AG09319 (cell line): ENCODE results near the gene ZNF219.

Experiments
- DNase-seq: peaks from one replicate; pipeline ENCODE4 v3.0.0-alpha.2; 2010; ENCODE audit warnings: low read depth; ENCODE audit errors: extremely low read depth
- CTCF ChIP-seq: IDR thresholded peaks from 2 replicates; pipeline ENCODE4 v1.5.1; 2011; ENCODE audit warnings: low read depth, mild to moderate bottlenecking, inconsistent platforms, low read length, moderate library complexity

Gene ZNF219

GRCh38 chr14:21070610-21071224 lies 27.7 kb downstream of the ZNF219 start:
- no peak for DNase-seq
- TF ChIP-seq CTCF: no peak

- TF ChIP-seq CTCF: no peak
- DNase-seq: no peak
Observed at GRCh38 chr14:21070083-21070609, 28.3 kb downstream of the ZNF219 start, which contains the start of gene ARHGEF40. Gene ARHGEF40 (plus strand): TSS chr14:21070304. CDS start chr14:21070397, 93 bp downstream.

- DNase-seq: no peak
- TF ChIP-seq CTCF: no peak
Observed at GRCh38 chr14:21069388-21070082, 28.9 kb downstream of the ZNF219 start.

GRCh38 chr14:21068521-21069387 lies 29.7 kb downstream of the ZNF219 start:
- TF ChIP-seq CTCF: peak; percentile 74
- no peak for DNase-seq

- no peak for DNase-seq
- TF ChIP-seq CTCF: peak; percentile 12
Observed at GRCh38 chr14:21066882-21067502, 31.5 kb downstream of the ZNF219 start.

- no peak for TF ChIP-seq CTCF
- no peak for DNase-seq
Observed at GRCh38 chr14:21063479-21063878, 35.0 kb downstream of the ZNF219 start.
